ENCODE data around the gene KIF1B.

The KIF1B gene

GRCh38 chr1:10280439-10281350 is 70.3 kb downstream of the KIF1B start:
- DNase-seq (ENCODE audit: low read depth): no peak

DNA sequence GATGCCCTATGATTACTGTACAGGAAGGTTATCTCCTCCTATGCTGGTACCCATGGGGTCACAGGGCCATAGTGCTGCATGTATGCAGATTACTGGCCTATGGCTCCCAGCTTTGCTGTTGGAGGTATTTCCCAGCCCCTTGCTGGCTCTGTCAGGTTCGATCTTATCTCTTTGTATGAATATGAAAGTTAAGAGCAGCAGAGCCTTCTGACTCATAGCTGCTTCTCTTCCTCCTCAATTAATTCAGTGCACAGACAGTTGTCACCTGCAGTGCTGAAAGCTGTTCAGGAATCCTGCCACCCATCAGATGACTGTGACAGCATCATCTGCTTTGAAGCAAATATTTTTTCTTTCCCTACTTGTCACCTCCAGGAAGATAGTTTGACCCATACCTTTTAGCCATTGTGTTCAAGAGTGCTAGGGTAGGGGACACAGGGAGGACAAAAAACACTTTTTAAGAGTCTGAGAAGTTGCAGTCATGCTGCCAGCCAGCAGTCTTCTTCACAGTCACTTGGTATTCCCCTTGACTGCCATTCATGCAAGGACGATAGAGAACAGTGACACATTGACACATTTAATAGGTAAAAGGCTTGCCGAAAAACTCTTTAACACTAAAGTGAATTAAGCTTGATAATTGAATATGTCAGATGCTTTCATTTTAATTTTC is 73.1 kb downstream of the KIF1B start:
- no peak for DNase-seq (ENCODE audit: low read depth)

GRCh38 chr1:10286244-10286643 is 75.9 kb downstream of the KIF1B start:
- DNase-seq (ENCODE audit: low read depth): no peak

DNA sequence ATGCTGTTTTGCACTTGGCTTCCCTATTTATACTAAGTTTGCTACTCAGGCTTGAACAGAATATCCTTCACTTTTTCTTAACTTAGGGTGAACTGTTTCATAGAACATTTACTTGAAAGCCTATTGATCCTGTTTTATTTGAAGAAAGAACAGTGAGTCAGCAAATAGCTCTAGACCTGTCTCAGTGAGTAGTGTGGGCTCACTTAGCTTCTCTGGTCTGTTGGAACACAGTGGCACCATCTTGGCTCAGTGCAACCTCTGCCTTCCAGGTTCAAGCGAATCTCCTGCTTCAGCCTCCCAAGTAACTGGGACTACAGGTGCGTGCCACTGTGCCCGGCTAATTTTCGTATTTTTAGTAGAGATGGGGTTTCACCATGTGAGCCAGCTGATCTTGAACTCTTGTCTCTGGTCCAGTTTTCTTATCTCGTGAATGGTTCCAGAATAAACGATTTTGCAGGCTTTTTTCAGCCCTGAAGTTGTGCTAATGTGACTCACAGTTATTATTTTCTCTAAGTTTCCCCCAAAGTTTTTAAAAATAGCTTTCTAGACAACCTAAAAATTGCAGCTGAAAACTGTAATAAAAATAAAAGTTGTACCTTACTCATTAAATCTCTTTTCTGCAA is 76.8 kb downstream of the KIF1B start:
- DNase-seq (ENCODE audit: low read depth): no peak

GRCh38 chr1:10288029-10288615 is 77.8 kb downstream of the KIF1B start:
- no peak for DNase-seq (ENCODE audit: low read depth)

GRCh38 chr1:10291705-10292104 is 81.3 kb downstream of the KIF1B start:
- DNase-seq (ENCODE audit: low read depth): no peak

- no peak for DNase-seq (ENCODE audit: low read depth)
Measured at GRCh38 chr1:10292188-10292587, 81.8 kb downstream of the KIF1B start.

DNA sequence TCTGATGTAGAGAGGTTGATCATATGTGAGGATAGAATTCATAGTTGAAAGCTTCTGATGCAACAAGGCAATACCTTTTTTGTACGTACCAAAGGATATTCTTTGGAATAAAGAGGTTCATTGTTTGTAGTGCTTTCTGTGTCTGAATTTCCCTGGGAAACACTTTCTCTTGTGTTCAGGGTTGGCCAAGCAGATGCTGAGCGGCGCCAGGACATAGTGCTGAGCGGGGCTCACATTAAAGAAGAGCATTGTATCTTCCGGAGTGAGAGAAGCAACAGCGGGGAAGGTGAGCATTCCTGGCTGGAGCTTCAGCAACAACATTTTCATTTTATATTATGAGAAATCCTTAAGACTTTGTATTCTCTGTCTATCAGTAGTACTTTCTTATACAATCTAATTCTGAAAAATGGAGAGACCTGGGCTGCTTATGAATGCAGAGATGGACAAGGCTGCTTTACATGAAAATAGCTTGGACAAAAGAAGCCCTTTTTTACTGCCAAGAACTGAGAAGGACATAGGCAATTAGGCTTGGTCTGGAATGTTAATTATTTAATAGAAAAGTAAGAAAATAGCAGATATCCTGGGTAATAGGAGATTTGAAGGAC is 85.2 kb downstream of the KIF1B start:
- DNase-seq (ENCODE audit: low read depth): no peak

- no peak for DNase-seq (ENCODE audit: low read depth)
Measured at GRCh38 chr1:10299151-10299550, 88.8 kb downstream of the KIF1B start.

DNA sequence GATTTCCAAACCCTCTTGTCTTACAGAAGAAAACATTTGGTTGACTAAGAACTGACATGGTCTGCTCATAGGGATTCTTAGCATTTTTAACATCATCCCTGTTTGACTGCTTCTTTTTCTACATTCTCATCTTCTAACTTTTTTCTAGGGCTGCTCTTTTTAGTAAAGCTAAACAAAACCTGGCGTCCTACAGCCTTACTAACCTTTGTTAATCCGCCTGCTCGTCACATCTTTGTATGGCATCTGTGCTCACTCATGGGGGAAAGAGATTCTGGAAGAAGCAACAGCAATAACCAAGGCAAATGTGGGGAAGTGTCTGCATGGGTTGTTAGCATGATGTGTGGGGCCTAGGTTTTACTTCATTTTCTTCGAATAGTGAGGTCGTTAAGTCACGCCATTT is 92.0 kb downstream of the KIF1B start:
- no peak for DNase-seq (ENCODE audit: low read depth)

- DNase-seq (ENCODE audit: low read depth): no peak
Measured at GRCh38 chr1:10304295-10304694, 93.9 kb downstream of the KIF1B start.

DNA sequence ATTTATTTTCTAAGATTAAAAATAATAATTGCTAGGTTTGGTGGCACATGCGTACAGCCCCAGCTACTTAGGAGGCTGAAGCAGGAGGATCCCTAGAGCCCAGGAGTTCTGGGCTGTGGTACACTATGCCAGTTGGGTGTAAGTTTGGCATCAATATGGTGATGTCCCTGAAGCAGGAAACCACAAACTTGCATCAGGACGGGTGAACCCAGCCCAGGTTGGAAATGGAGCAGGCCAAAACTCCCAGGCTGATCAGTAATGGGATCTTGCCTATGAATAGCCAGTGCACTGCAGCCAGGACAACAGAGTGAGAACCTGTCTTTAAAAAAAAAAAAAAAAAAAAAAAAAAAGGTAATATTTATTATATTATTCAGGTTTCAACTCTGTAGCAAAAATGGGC is 96.1 kb downstream of the KIF1B start:
- DNase-seq (ENCODE audit: low read depth): no peak

DNA sequence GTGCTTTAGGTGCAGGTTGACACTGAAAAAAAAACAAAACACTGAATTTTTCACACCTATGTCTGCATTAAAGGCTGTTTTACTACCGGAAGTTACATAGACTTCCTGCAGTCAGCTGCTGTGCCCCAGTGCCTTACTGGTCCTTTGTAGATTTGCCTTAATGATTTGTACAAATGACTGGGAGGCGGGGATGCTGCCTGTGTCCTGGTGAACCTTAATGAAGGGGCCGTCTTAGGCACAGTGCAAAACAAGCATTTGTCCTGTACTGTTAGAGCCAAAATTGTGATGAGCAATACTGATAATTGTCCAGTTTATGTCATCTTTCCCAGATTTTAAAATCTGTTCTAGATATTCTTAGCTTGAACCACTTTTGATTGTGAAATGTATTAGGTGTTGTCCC is 97.6 kb downstream of the KIF1B start:
- DNase-seq (ENCODE audit: low read depth): no peak

- DNase-seq (ENCODE audit: low read depth): no peak
Measured at GRCh38 chr1:10309243-10310011, 99.1 kb downstream of the KIF1B start.

DNA sequence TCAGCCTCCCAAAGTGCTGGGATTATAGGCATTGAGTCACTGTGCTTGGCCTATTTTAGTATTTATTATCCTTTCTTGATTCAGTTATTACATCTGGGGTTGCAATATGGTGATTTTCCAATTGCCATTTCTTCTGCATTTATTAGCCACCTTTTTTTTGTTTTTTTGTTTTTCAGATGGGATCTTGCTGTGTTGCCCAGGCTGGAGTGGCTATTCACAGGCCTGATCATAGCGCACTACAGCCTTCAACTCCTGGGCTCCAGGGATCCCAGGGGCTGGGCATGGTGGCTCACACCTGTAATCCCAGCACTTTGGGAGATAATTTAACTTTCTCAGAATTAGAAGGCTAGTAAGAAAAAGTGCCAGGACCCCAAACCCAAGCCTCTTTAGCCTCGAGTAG is 106.4 kb downstream of the KIF1B start:
- DNase-seq (ENCODE audit: low read depth): no peak

DNA sequence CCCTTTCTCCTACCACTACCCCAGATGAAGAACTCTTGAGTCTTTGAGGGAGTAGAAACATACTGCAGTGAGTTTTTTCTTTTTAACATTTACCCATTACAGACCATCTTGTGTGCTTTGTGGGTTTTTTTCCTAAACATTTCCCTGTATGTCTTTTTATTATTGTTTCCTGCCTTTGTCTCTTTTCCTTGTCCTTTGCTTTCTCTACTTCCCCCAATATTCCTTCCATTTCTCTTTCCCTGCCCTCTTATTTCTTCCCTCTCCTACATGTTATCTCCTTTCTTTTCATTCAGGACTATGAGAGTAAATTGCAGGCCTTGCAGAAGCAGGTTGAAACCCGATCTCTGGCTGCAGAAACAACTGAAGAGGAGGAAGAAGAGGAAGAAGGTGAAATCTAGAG is 109.4 kb downstream of the KIF1B start:
- DNase-seq (ENCODE audit: low read depth): no peak

DNA sequence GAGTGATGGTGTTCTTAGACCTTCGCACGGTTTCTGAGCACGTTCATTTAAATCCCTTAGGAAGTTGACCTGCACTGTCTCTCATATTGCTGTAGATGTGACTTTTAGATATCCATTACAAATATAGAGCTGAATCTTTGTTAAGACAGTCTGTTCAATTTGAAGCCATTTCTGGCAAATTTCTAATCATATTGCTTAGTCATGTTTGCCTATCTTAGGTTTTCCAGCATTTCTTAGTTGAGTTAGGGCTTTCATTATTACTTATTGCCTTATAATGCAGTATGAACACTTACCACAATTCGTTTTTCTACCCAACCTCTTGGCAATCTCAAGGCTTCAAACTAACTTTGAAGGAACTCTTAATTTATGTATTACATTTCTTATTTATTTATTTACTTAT is 110.0 kb downstream of the KIF1B start:
- no peak for DNase-seq (ENCODE audit: low read depth)

- DNase-seq (ENCODE audit: low read depth): no peak
Measured at GRCh38 chr1:10322821-10323220, 112.5 kb downstream of the KIF1B start.

GRCh38 chr1:10324627-10325026 is 114.3 kb downstream of the KIF1B start:
- no peak for DNase-seq (ENCODE audit: low read depth)

GRCh38 chr1:10325521-10325920 is 115.2 kb downstream of the KIF1B start:
- DNase-seq (ENCODE audit: low read depth): no peak

- no peak for DNase-seq (ENCODE audit: low read depth)
Measured at GRCh38 chr1:10326251-10326650, 115.9 kb downstream of the KIF1B start.

Measured in stimulated activated CD8-positive, alpha-beta memory T cell treated with anti-CD3 and anti-CD28 coated beads, Interleukin-7, amount 100 ng/mL, for 24 hours (primary cell).